ENCODE measurements around the gene HIPK1. TPM values are rescaled to one million over a fixed set of nuclear protein-coding genes. Genes with fewer than 3 reads are reported as not detected.
"Not testable (repeated sequence)": the region's sequence is repeated elsewhere in the genome, so short reads cannot be mapped to it uniquely, and the experiment has no call there.

HIPK1 gene
- total RNA-seq, 1 donor from 2014 or later: 41.9 TPM

- no peak for DNase-seq (ENCODE audit: low read depth in 2 of 2)
Observed at GRCh38 chr1:114009393-114009792, 80.3 kb downstream of the HIPK1 start.

- no peak for DNase-seq (ENCODE audit: low read depth in 2 of 2)
Observed at GRCh38 chr1:114010433-114011184, 81.5 kb downstream of the HIPK1 start.

GRCh38 chr1:114011796-114012195 lies 82.7 kb downstream of the HIPK1 start:
- no peak for DNase-seq (ENCODE audit: low read depth in 2 of 2)

GRCh38 chr1:114015075-114015474 lies 86.0 kb downstream of the HIPK1 start:
- DNase-seq (ENCODE audit: low read depth in 2 of 2): no peak

- not testable (repeated sequence) for DNase-seq (ENCODE audit: low read depth in 2 of 2)
Observed at GRCh38 chr1:114019724-114020123, 90.6 kb downstream of the HIPK1 start.

GRCh38 chr1:114021665-114022099 lies 92.6 kb downstream of the HIPK1 start:
- no peak for DNase-seq (ENCODE audit: low read depth in 2 of 2)

GRCh38 chr1:114022877-114023276 lies 93.8 kb downstream of the HIPK1 start:
- no peak for DNase-seq (ENCODE audit: low read depth in 2 of 2)

GRCh38 chr1:114023377-114023776 lies 94.3 kb downstream of the HIPK1 start:
- DNase-seq (ENCODE audit: low read depth in 2 of 2): no peak

GRCh38 chr1:114024049-114024448 lies 94.9 kb downstream of the HIPK1 start:
- no peak for DNase-seq (ENCODE audit: low read depth in 2 of 2)

GRCh38 chr1:114025609-114026401 lies 96.7 kb downstream of the HIPK1 start:
- DNase-seq (ENCODE audit: low read depth in 2 of 2): no peak

GRCh38 chr1:114026797-114027196 lies 97.7 kb downstream of the HIPK1 start:
- DNase-seq (ENCODE audit: low read depth in 2 of 2): no peak

Other genes with a start within 250 kb of the HIPK1 start
- gene PHTF1, start 169.8 kb upstream of the HIPK1 start, total RNA-seq: 25.9 and 34.7 TPM in 2 replicates
- gene RSBN1, start 116.8 kb upstream of the HIPK1 start, total RNA-seq: 5.7 and 9.7 TPM in 2 replicates
- gene PTPN22, start 57.6 kb upstream of the HIPK1 start, total RNA-seq: under 0.01 and 0.44 TPM in 2 replicates
- gene BCL2L15, start 41.7 kb upstream of the HIPK1 start, total RNA-seq: under 0.01 and 0.22 TPM in 2 replicates
- 13.5 and 17.5 TPM in 2 replicates for gene AP4B1, start 24.5 kb upstream of the HIPK1 start, total RNA-seq
- gene DCLRE1B, start 24.0 kb upstream of the HIPK1 start, total RNA-seq: 1.4 and 1.5 TPM in 2 replicates
- 5.8 and 8.7 TPM in 2 replicates for gene OLFML3, start 50.1 kb downstream of the HIPK1 start, total RNA-seq
- not detected in 2 replicates for gene SYT6, start 224.5 kb downstream of the HIPK1 start, total RNA-seq

Measured in lung microvascular endothelial cell (primary cell).